ENCODE data around the gene CTNNA1. TPM values are rescaled to one million over a fixed set of nuclear protein-coding genes. Genes with fewer than 3 reads are reported as not detected.

The CTNNA1 gene
- polyA plus RNA-seq, 1 experiment, result 140 TPM

DNA sequence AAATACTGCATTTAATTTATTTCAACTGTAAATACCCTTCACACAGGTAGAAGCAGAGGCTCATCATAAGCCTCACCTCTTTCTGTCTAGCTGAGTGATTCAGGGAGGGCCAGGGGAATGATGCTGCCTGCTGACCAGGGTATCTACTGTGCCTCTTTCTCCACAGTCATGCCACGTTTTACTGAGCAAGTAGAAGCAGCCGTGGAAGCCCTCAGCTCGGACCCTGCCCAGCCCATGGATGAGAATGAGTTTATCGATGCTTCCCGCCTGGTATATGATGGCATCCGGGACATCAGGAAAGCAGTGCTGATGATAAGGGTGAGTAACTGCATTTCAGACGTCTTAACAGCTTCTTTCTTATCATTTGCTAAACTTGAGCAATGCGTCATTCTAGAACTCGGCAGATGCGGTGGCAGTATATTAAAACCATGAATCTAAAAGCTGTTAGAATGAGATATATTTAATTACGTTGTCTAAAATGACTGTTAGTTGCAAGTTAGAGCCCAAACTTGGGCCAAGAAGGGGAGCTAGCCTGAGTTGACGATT lies 171.9 kb downstream of the CTNNA1 start:
- CTCF ChIA-PET, result no interaction called here
- no peaks in the 10 kb centered on the region for H3K9me3 ChIP-seq (ENCODE audit: control insufficient read depth, insufficient read depth, low read length)
- TF ChIP-seq, protein P1, sequence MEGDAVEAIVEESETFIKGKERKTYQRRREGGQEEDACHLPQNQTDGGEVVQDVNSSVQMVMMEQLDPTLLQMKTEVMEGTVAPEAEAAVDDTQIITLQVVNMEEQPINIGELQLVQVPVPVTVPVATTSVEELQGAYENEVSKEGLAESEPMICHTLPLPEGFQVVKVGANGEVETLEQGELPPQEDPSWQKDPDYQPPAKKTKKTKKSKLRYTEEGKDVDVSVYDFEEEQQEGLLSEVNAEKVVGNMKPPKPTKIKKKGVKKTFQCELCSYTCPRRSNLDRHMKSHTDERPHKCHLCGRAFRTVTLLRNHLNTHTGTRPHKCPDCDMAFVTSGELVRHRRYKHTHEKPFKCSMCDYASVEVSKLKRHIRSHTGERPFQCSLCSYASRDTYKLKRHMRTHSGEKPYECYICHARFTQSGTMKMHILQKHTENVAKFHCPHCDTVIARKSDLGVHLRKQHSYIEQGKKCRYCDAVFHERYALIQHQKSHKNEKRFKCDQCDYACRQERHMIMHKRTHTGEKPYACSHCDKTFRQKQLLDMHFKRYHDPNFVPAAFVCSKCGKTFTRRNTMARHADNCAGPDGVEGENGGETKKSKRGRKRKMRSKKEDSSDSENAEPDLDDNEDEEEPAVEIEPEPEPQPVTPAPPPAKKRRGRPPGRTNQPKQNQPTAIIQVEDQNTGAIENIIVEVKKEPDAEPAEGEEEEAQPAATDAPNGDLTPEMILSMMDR (IDR thresholded peaks at IDR 0.05; ENCODE audit: low read depth, low read length), result no peak
- H3K4me3 ChIP-seq (ENCODE audit: low read depth, low read length), result no peak overlapping the region
- DNase-seq (ENCODE audit: low read depth, low spot score), result no peak
- POLR2A ChIA-PET, result no interaction called here
- no peak overlapping the region for H3K27ac ChIP-seq (ENCODE audit: low read depth, low read length)
- no peaks in the 10 kb centered on the region for H3K27me3 ChIP-seq (ENCODE audit: control insufficient read depth, insufficient read depth, low read length)

DNA sequence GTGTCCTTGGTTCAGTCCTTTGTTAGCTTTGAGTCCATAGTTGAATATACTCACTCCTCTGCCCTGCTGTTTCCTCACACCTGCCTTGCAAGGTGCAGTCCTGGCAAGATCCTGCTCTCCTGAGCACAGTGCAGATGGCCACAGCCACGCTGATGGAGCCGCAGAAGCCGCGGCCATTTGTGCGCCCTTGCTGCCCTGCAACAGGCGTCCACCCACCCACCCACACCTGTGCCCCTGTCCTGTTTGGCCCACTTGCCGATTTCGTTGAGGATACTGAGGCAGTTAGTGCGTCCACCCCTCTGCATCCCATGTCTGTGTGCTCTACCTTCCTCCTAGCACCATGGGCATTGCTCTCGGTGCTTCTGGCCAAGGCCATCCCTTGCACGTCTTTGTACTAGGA lies 173.0 kb downstream of the CTNNA1 start:
- no peaks in the 10 kb centered on the region for H3K27me3 ChIP-seq (ENCODE audit: control insufficient read depth, insufficient read depth, low read length)
- TF ChIP-seq, protein P1 (IDR thresholded peaks at IDR 0.05; ENCODE audit: low read depth, low read length), result no peak
- H3K27ac ChIP-seq (ENCODE audit: low read depth, low read length), result no peak overlapping the region
- ChIA-PET POLR2A (no interaction called here), CTCF (no interaction called here)
- H3K9me3 ChIP-seq (ENCODE audit: control insufficient read depth, insufficient read depth, low read length), result no peaks in the 10 kb centered on the region
- no peak overlapping the region for H3K4me3 ChIP-seq (ENCODE audit: low read depth, low read length)
- no peak for DNase-seq (ENCODE audit: low read depth, low spot score)

DNA sequence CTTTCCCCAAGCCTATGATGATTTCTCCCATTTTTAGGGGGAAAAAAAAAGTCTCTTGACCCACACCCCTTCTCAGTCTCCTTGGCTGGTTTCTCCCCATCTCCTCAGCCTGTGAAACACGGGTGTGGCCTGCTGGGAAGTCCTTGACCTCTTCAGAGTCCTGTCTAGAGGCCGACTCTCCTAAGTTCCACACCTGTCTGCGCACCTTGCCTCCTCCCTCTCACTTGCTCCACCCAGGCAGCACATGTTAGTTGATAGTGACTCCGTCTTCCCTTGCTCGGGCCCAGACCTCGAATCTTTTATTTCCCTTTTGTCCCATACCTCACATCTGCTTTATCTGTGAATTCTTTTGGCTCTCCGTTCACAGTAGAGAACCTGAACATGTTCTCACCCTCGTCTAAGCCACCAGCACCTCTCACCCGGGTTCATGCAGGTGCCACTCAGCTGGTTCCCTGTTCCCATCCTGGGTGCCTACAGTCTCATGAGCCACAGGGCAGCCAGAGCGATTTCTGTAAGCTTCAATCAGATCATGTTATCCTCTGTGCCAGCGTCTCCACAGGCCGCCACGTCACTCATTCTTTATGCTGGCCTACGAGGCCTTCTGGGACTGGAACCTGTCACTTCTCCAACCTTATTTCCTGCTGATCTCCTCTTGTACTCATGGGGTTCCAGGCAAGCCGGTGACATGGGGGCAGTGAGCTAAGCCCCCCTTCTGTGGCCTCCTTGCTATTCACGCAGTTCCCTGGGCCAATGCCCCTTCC lies 173.6 kb downstream of the CTNNA1 start:
- ChIA-PET POLR2A (no interaction called here), CTCF (no interaction called here)
- no peaks in the 10 kb centered on the region for H3K27me3 ChIP-seq (ENCODE audit: control insufficient read depth, insufficient read depth, low read length)
- TF ChIP-seq, protein P1 (IDR thresholded peaks at IDR 0.05; ENCODE audit: low read depth, low read length), result no peak
- no peak for DNase-seq (ENCODE audit: low read depth, low spot score)
- H3K9me3 ChIP-seq (ENCODE audit: control insufficient read depth, insufficient read depth, low read length), result no peaks in the 10 kb centered on the region
- no peak overlapping the region for H3K4me3 ChIP-seq (ENCODE audit: low read depth, low read length)
- no peak overlapping the region for H3K27ac ChIP-seq (ENCODE audit: low read depth, low read length)

DNA sequence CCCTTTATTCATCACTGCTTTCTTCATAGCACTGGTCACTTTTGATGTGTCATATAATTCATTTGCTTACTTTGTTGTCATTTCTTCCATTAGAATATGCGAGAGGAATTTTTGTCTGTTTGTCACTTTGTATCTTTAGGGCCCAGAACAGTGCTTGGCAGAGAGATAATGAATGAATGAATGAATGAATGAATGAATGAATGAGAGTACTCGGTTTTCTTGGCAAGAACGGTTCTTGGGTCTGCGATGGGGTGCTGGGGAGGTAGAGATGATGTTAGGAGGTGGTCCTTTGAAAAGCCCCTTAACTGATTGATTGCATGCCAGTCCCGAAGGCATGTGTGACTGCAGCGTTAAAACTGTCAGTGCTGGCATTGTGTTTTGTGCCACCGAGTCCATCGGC lies 174.3 kb downstream of the CTNNA1 start:
- TF ChIP-seq, protein P1 (IDR thresholded peaks at IDR 0.05; ENCODE audit: low read depth, low read length), result no peak
- DNase-seq (ENCODE audit: low read depth, low spot score), result no peak
- H3K27ac ChIP-seq (ENCODE audit: low read depth, low read length), result no peak overlapping the region
- CTCF ChIA-PET, result no interaction called here
- H3K9me3 ChIP-seq (ENCODE audit: control insufficient read depth, insufficient read depth, low read length), result no peaks in the 10 kb centered on the region
- no peaks in the 10 kb centered on the region for H3K27me3 ChIP-seq (ENCODE audit: control insufficient read depth, insufficient read depth, low read length)
- H3K4me3 ChIP-seq (ENCODE audit: low read depth, low read length), result no peak overlapping the region
- POLR2A ChIA-PET, result no interaction called here

DNA sequence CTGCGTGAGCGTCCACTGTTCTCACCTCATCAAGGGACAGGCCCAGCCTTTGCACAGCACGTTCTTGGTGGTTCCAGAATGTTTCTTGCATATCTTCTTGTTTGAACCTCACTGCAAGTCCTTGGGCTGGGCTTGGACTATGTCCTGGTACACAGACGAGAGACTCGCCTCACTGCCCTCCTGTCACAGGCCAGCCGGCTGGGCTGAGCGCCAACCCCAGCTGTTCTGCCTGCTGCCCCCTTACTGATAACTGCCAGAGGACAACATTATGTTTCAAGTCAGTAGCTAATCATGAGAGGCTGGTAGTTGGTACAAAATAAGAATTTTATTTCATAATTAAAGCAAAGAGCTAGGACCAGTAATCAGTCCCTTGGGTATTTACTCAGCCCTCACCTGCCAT lies 174.8 kb downstream of the CTNNA1 start:
- H3K9me3 ChIP-seq (ENCODE audit: control insufficient read depth, insufficient read depth, low read length), result no peaks in the 10 kb centered on the region
- H3K27ac ChIP-seq (ENCODE audit: low read depth, low read length), result no peak overlapping the region
- H3K27me3 ChIP-seq (ENCODE audit: control insufficient read depth, insufficient read depth, low read length), result no peaks in the 10 kb centered on the region
- no peak for DNase-seq (ENCODE audit: low read depth, low spot score)
- POLR2A ChIA-PET, result no interaction called here
- TF ChIP-seq, protein P1 (IDR thresholded peaks at IDR 0.05; ENCODE audit: low read depth, low read length), result no peak
- no peak overlapping the region for H3K4me3 ChIP-seq (ENCODE audit: low read depth, low read length)
- CTCF ChIA-PET, result no interaction called here
